Heart left ventricle (tissue), 16 donors: ENCODE measurements around the gene CEMIP2. TPM values are rescaled to one million over a fixed set of nuclear protein-coding genes. Genes with fewer than 3 reads are reported as not detected.
A peak's percentile ranks its signal among the peaks of the same experiment; 100 is the strongest.

Source experiments
- ATAC-seq, 4 donors: fragments of 200-7000 bp; cut with Tn5 transposase; one replicate each; pipeline ENCODE4 v1.9.1; 2020 to 2022; ENCODE audit warnings: moderate library complexity in 4 of 4, mild to moderate bottlenecking in 3 of 4, moderate number of reproducible peaks in 1 of 4
- DNase-seq, 5 donors: peaks; one replicate each; pipeline ENCODE4 v3.0.0-alpha.2; 2020
- H3K27ac ChIP-seq, 12 donors: fragments of 200-600 bp; sonication (generic) in 4 of 12; one replicate each; pipeline versions ENCODE4 v1.5.0 to v1.8.0; 2016 to 2022; ENCODE audit warnings: mild to moderate bottlenecking in 2 of 12
- H3K27me3 ChIP-seq, 9 donors: fragments of 200-600 bp; sonication (generic) in 2 of 9; one replicate each; pipeline versions ENCODE4 v1.5.1 to v1.8.0; 2016 to 2022; ENCODE audit warnings: mild to moderate bottlenecking in 3 of 9
- H3K36me3 ChIP-seq, 9 donors: fragments of 200-600 bp; sonication (generic) in 2 of 9; one replicate each; pipeline versions ENCODE4 v1.5.0 to v1.8.0; 2018 to 2022; ENCODE audit warnings: mild to moderate bottlenecking in 2 of 9
- H3K4me1 ChIP-seq, 12 donors: fragments of 200-600 bp; sonication (generic) in 4 of 12; one replicate each; pipeline versions ENCODE4 v1.5.0 to v1.8.0; 2016 to 2022; ENCODE audit warnings: mild to moderate bottlenecking in 3 of 12
- H3K4me3 ChIP-seq, 12 donors: fragments of 200-600 bp; sonication (generic) in 4 of 12; one replicate each; pipeline versions ENCODE4 v1.5.0 to v1.8.0; 2017 to 2022; ENCODE audit warnings: mild to moderate bottlenecking in 9 of 12, moderate library complexity in 4 of 12
- H3K9me3 ChIP-seq, 12 donors: fragments of 200-600 bp; sonication (generic) in 4 of 12; one replicate each; pipeline versions ENCODE4 v1.5.0 to v1.8.0; 2016 to 2022; ENCODE audit warnings: mild to moderate bottlenecking in 1 of 12
- POLR2A ChIP-seq, 2 donors: fragments of 450-650 bp; IDR thresholded peaks; one replicate each; pipeline ENCODE4 v1.6.1; 2017; ENCODE audit warnings: antibody characterized with exemption in 2 of 2, mild to moderate bottlenecking in 2 of 2, moderate library complexity in 2 of 2
- WGBS, 4 donors: extraction: QIAGEN DNeasy Blood & Tissue Kit in 2 of 4; methylation state at CpG; one replicate each; pipeline versions ENCODE4 v1.1.5 to v1.1.7; 2013 to 2018; 5-methylcytosine and 5-hydroxymethylcytosine counted together
- intact Hi-C, 10 donors: fragments of 100-400 bp; cut with DNase I; formaldehyde crosslinking; loops; one replicate each; pipeline versions ENCODE4 v1.11.1 to v1.14.2; 2022
- polyA plus RNA-seq, 2 donors: library from polyadenylated mRNA; stranded (reverse); fragments of 200-250 nt; gene quantifications; one replicate each; pipeline ENCODE4 v1.2.3, GENCODE V29; 2013
- total RNA-seq, 9 donors: library from RNA; depleted of rRNA in 2 of 9; stranded (reverse); fragments of >200 nt in 2 of 9; fragmentation: NEBNext Ultra II Directional in 3 of 9; extraction: Animal tissue kit (Norgen Biotek cat#: 25700) in 3 of 9; gene quantifications; one replicate each; pipeline versions ENCODE4 v1.1.0 to v1.2.4, GENCODE V29; 2016 to 2023
- TF ChIP-seq, protein P1 (sequence below), 12 donors: fragments of 200-600 bp; sonication (generic) in 4 of 12; IDR thresholded peaks; one replicate each; pipeline versions ENCODE4 v1.5.0 to v1.8.0; 2018 to 2022; ENCODE audit warnings: antibody characterized with exemption in 12 of 12, mild to moderate bottlenecking in 5 of 12
- donor health status: ischemic (EF 13 %, LVEDD 7.1; RV severe dilation, severe dysfunction).
- donor health status: healthy with polysubstance abuse.
- donor health status: DM: no; HTN: yes; CAD: no.
- donor health status: DM: no; HTN: no; CAD: no.
- donor health status: ischemic (EF 25% LVEDD 6.9; RV normal size, moderate dysfunction).
- donor health status: ischemic (EF 25% LVEDD 5.7; RV mildly dilated, moderate dysfunction).
- donor health status: healthy.
- donor health status: DM: yes; HTN: yes; CAD: no.
- donor health status: ischemic (EF 35%, LVEDD 5.7; RV mildly dilated, moderate dysfunction).
- donor health status: nonischemic (EF 11% LVEDD 7.7; RV severe dilation, severe dysfunction).
- donor health status: DM: yes; HTN: yes; CAD: no.
- donor health status: PGD.
- donor health status: ischemic (EF 29% LVEDD 5.4; RV normal size, mild dysfunction).
- donor health status: nonischemic (EF 23%, LVEDD 6.1; RV moderate dilation, normal function).

The CEMIP2 gene
- total and polyA plus RNA-seq, 11 donors, result 5.8 to 49.3 (median 7.4) TPM

DNA sequence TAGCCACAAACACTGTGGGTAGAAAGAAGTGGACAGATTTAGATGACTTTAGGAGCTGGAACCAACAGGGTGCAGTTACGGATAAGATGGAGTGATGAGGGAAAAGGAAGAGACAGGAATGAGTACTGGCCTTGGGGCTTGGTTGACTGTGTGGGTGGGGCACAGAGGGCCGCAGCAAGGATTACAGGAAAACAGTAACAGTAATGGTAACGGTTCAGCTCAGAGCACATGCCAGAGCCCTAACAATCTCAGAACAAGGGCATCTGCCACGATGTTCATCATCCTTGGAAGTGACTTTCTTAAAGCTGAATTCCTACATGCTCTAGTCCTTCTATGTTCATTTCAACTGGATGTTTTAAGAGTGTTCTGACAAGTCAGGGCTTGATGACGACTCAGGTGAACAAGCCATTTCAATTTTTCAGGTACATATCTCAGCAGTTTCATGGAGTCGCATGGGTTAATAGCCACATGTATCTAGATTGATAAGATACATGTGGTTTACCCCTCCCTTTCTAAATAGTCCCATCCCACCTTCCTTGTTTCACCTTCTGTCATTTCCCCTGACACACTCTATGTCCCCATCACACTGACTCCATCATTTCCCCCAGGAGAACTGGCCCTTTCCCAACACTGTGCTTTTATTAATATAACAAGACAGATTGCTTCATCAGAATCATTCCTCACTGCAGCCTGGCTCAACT is 65.0 kb downstream of the CEMIP2 start:
- DNase-seq (no peak), ATAC-seq (peak in 3 of 4 donors; percentile 24 to 79 (median 72))
- H3K36me3 ChIP-seq, result peaks cover 0 to 79% (median 28%) of the 10 kb centered on the region in 9 donors
- no peak overlapping the region for H3K27ac ChIP-seq
- no peak for TF ChIP-seq POLR2A (IDR thresholded peaks at IDR 0.05)
- TF ChIP-seq, protein P1, sequence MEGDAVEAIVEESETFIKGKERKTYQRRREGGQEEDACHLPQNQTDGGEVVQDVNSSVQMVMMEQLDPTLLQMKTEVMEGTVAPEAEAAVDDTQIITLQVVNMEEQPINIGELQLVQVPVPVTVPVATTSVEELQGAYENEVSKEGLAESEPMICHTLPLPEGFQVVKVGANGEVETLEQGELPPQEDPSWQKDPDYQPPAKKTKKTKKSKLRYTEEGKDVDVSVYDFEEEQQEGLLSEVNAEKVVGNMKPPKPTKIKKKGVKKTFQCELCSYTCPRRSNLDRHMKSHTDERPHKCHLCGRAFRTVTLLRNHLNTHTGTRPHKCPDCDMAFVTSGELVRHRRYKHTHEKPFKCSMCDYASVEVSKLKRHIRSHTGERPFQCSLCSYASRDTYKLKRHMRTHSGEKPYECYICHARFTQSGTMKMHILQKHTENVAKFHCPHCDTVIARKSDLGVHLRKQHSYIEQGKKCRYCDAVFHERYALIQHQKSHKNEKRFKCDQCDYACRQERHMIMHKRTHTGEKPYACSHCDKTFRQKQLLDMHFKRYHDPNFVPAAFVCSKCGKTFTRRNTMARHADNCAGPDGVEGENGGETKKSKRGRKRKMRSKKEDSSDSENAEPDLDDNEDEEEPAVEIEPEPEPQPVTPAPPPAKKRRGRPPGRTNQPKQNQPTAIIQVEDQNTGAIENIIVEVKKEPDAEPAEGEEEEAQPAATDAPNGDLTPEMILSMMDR (IDR thresholded peaks at IDR 0.05), result no peak
- H3K27me3 ChIP-seq, result no peaks in the 10 kb centered on the region
- peaks cover 0 to 19% (median 4%) of the 10 kb centered on the region in 12 donors for H3K4me1 ChIP-seq
- intact Hi-C loops, result loop anchor here in 2 of 10 donors (10.0 kb wide), 2 partner anchors 59 to 99 kb away; no protein-coding TSS in a partner anchor
- no peak overlapping the region for H3K4me3 ChIP-seq
- H3K9me3 ChIP-seq, result no peaks in the 10 kb centered on the region
- WGBS, 4 donors, result 90 to 96% (median 94%) methylated on average over 6 of the region's 6 CpGs

- H3K4me1 ChIP-seq, result peaks cover 0 to 9% (median 0%) of the 10 kb centered on the region in 12 donors
- intact Hi-C loops, result no loop called here
- TF ChIP-seq POLR2A (IDR thresholded peaks at IDR 0.05), result no peak
- TF ChIP-seq, protein P1 (IDR thresholded peaks at IDR 0.05), result no peak
- no peak for DNase-seq
- peaks cover 0 to 88% (median 44%) of the 10 kb centered on the region in 9 donors for H3K36me3 ChIP-seq
- no peaks in the 10 kb centered on the region for H3K27me3 ChIP-seq
- WGBS, 4 donors, result 94 to 96% (median 95%) methylated on average over 4 of the region's 4 CpGs
- ATAC-seq, result no peak
- no peak overlapping the region for H3K4me3 ChIP-seq
- no peak overlapping the region for H3K27ac ChIP-seq
- H3K9me3 ChIP-seq, result no peaks in the 10 kb centered on the region
Observed at GRCh38 chr9:71697882-71698281, 70.4 kb downstream of the CEMIP2 start.

DNA sequence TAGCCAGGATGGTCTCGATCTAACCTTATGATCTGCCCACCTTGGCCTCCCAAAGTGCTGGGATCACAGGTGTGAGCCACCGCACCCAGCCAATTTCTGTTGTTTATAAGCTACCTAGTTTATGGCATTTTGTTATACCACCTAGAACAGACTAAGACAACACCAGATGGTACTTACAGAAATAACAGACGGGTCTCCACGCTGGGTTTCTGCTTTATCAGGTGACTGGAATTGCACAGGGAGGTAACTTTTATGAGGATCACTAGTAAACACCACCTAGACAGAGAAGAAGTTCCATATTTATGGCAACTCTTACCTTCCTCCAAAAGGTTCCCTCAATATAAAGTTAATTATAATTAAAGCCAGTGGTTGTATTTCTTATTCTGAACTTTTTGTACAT is 74.0 kb downstream of the CEMIP2 start:
- TF ChIP-seq, protein P1 (IDR thresholded peaks at IDR 0.05), result no peak
- TF ChIP-seq POLR2A (IDR thresholded peaks at IDR 0.05), result no peak
- no peak for DNase-seq
- H3K4me1 ChIP-seq, result peaks cover 0 to 22% (median 0%) of the 10 kb centered on the region in 12 donors
- H3K9me3 ChIP-seq, result no peaks in the 10 kb centered on the region
- H3K27me3 ChIP-seq, result no peaks in the 10 kb centered on the region
- H3K4me3 ChIP-seq, result no peak overlapping the region
- 95 to 99% (median 98%) methylated on average over 4 of the region's 4 CpGs for WGBS, 4 donors
- H3K36me3 ChIP-seq, result peaks cover 0 to 82% (median 32%) of the 10 kb centered on the region in 9 donors
- ATAC-seq, result no peak
- no peak overlapping the region for H3K27ac ChIP-seq
- intact Hi-C loops, result no loop called here

- DNase-seq (no peak), ATAC-seq (no peak)
- H3K27me3 ChIP-seq, result no peaks in the 10 kb centered on the region
- peaks cover 0 to 22% (median 0%) of the 10 kb centered on the region in 12 donors for H3K4me1 ChIP-seq
- H3K27ac ChIP-seq, result peak overlapping the region in 1 of 12 donors; percentile 40
- H3K4me3 ChIP-seq, result no peak overlapping the region
- WGBS, 4 donors, result 78 to 86% (median 82%) methylated on average over 3 of the region's 3 CpGs
- peaks cover 0 to 82% (median 31%) of the 10 kb centered on the region in 9 donors for H3K36me3 ChIP-seq
- intact Hi-C loops, result no loop called here
- H3K9me3 ChIP-seq, result no peaks in the 10 kb centered on the region
- TF ChIP-seq, protein P1 (IDR thresholded peaks at IDR 0.05), result no peak
- TF ChIP-seq POLR2A (IDR thresholded peaks at IDR 0.05), result no peak
Observed at GRCh38 chr9:71693607-71694006, 74.7 kb downstream of the CEMIP2 start.
